Activated naive CD4-positive, alpha-beta T cell treated with anti-CD3 and anti-CD28 coated beads, Interleukin-2, amount 50 U/mL, for 72 hours (primary cell): ENCODE data around the gene ZNF518B. TPM values are rescaled to one million over a fixed set of nuclear protein-coding genes. Genes with fewer than 3 reads are reported as not detected.
"Not testable (repeated sequence)": the region's sequence is repeated elsewhere in the genome, so short reads cannot be mapped to it uniquely, and the experiment has no call there.

Experiments used
- ATAC-seq, 2 donors: fragments of 150-1000 bp; cut with Tn5 transposase; 2 replicates each; pipeline ENCODE4 v1.10.0; 2021; ENCODE audit warnings: mild to moderate bottlenecking in 2 of 2, moderate library complexity in 2 of 2
- DNase-seq, 2 donors: peaks; one replicate each; pipeline ENCODE4 v3.0.0; 2021 to 2022; ENCODE audit warnings: low spot score in 2 of 2
- H3K27ac Mint-ChIP-seq, 2 donors: one replicate each; pipeline ENCODE4 v1.8.0; 2022; ENCODE audit warnings: mild to moderate bottlenecking in 2 of 2, mixed read lengths in 2 of 2
- H3K36me3 Mint-ChIP-seq, 2 donors: one replicate each; pipeline ENCODE4 v1.8.0; 2022; ENCODE audit warnings: mixed read lengths in 2 of 2
- H3K9me3 Mint-ChIP-seq, 2 donors: one replicate each; pipeline ENCODE4 v1.8.0; 2022; ENCODE audit warnings: mixed read lengths in 2 of 2
- total RNA-seq, 2 donors: library from RNA; stranded (reverse); gene quantifications; one replicate each; pipeline ENCODE4 v1.2.3, GENCODE V29; 2022

Gene ZNF518B
- total RNA-seq, 2 donors from 2014 or later, result 18.4 to 18.8 TPM

DNA sequence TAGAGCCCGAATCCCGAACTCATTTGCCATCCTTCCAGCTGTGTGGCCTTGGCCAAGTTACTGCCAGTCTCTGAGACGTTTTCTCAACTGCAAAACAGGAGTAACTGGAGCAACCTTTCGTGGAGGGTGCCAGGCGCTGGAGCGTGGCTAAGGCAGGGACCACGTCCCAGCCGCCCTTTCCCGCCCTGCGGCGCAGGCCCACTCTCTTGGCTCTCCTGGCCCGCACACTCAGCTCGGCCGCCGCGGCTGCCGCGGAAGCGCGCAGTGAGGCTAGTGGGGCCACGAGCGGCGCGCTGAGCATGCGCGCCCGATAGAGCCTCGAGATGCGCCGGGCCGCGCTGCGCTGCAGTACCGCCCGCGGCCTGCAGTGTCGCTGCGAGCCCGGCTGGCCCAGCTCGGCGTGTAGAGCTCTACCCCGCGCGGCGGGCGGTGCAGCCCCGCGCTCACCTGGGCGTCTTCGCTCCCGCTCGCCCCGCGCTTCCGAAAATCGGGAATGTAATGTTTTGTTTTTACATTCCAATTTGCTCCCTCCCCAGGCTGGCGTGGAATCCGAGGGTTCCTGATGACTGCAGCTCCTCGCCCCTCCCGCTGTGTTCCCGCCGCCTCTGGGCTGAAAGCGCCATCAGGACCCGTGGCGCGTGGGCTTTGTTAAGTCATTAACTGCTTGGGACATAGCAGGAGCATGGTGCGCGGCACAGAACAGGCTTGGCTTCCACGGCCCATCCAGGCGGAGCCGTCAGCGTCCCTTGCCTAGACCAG, 4.0 kb upstream of the ZNF518B start:
- peak overlapping the region in 1 of 2 donors; percentile 31 for H3K27ac Mint-ChIP-seq
- DNase-seq (peak; percentile 80 to 85), ATAC-seq (peak; percentile 77 to 81)
- H3K36me3 Mint-ChIP-seq, result peaks cover 15 to 16% of the 10 kb centered on the region in 2 donors
- H3K9me3 Mint-ChIP-seq, result peaks cover 0 to 4% of the 10 kb centered on the region in 2 donors

GRCh38 chr4:10460313-10461047, 3.3 kb upstream of the ZNF518B start:
- DNase-seq (peak; percentile 28 to 61), ATAC-seq (peak; percentile 56 to 61)
- Mint-ChIP-seq H3K36me3 (peaks cover 17 to 19% of the 10 kb centered on the region in 2 donors), H3K9me3 (peaks cover 0 to 4% of the 10 kb centered on the region in 2 donors), H3K27ac (peak overlapping the region in 1 of 2 donors; percentile 31)

- peaks cover 3 to 7% of the 10 kb centered on the region in 2 donors for H3K9me3 Mint-ChIP-seq
- no peak for DNase-seq
- no peak overlapping the region for H3K27ac Mint-ChIP-seq
- ATAC-seq, result no peak
- H3K36me3 Mint-ChIP-seq, result peaks cover 28 to 30% of the 10 kb centered on the region in 2 donors
Observed at GRCh38 chr4:10459305-10459704, 2.1 kb upstream of the ZNF518B start.

DNA sequence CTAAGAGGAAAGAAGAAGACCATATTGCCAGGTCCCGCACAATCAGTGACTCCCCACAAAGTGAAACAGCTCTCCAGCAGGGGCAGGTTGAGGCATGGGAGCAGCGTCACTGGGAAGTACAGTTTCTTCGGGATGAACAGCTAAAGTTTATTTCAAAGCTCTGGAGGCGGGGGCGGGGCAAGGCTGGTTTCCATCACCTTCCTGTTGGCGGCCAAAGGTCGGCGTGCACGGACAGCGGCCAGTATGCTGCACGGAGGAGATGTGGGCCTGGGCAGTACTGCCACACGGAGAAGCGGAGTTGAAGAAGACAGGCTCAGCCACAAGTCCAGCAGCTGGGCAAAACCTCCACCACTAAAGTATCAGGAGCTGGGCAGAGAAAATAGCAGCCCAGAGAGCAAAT, 951 bp upstream of the ZNF518B start:
- Mint-ChIP-seq H3K9me3 (peaks cover 3 to 7% of the 10 kb centered on the region in 2 donors), H3K27ac (no peak overlapping the region), H3K36me3 (peaks cover 36 to 41% of the 10 kb centered on the region in 2 donors)
- DNase-seq, result no peak
- ATAC-seq, result no peak

DNA sequence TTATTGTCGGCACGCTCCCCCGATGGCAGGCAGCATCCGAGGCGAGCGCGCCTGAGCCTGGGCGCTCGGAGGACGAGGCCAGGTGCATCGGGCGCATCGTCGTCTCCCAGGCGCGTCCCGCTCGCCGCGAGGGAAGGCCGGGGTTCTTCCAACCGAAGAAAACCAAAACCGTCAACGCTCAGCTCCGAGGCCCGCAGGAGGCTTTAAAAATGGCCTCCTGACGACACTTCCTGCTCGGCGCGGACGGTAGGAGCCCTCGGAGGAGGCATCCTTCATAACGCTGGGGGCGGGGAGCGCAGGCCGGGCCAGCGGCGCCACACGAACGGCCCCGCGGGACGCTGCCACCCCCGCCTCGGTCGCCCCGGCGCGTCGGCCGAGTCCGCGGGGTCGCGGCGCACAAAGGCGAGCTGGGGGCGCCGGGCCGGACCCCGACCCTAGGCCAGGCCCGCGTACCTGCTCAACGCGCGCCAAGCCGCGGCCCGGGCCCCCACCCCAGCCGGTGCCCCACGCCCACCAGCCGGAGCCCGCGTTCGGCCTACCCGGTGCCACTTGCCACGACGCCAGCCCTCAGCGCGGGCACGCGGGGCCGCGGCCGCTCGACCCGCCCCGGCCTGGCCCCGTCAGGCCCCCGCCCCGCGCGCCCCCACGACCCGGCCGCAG, 501 bp downstream of the ZNF518B start:
- H3K9me3 Mint-ChIP-seq, result peaks cover 3 to 13% of the 10 kb centered on the region in 2 donors
- peaks cover 40 to 44% of the 10 kb centered on the region in 2 donors for H3K36me3 Mint-ChIP-seq
- ATAC-seq (peak; percentile 63 to 67), DNase-seq (peak; percentile 61 to 68)
- peak overlapping the region in 1 of 2 donors; percentile 90 for H3K27ac Mint-ChIP-seq

DNA sequence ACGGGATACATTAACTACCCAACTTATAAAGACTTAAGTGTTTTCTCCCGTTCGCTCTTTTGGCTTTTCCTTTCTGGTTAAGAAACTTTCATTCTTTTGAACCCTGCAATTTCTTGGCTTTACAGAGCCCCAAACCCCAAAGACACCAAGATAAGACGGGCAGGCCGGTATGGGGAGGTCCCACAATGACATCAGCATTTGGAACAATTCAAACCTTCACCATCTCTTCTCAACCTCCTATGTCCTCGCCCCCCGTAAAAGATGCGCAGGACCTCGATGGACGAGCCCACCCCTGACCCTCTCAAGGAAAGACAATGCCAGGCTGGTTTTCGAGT, 999 bp downstream of the ZNF518B start:
- H3K36me3 Mint-ChIP-seq, result peaks cover 41 to 47% of the 10 kb centered on the region in 2 donors
- ATAC-seq (no peak), DNase-seq (peak in 1 of 2 donors; percentile 5)
- peaks cover 3 to 13% of the 10 kb centered on the region in 2 donors for H3K9me3 Mint-ChIP-seq
- H3K27ac Mint-ChIP-seq, result peak overlapping the region; percentile 84 to 90

GRCh38 chr4:10455133-10455532, 2.1 kb downstream of the ZNF518B start:
- Mint-ChIP-seq H3K36me3 (peaks cover 52 to 58% of the 10 kb centered on the region in 2 donors), H3K27ac (no peak overlapping the region), H3K9me3 (peaks cover 3 to 13% of the 10 kb centered on the region in 2 donors)
- ATAC-seq, result no peak
- DNase-seq, result no peak

DNA sequence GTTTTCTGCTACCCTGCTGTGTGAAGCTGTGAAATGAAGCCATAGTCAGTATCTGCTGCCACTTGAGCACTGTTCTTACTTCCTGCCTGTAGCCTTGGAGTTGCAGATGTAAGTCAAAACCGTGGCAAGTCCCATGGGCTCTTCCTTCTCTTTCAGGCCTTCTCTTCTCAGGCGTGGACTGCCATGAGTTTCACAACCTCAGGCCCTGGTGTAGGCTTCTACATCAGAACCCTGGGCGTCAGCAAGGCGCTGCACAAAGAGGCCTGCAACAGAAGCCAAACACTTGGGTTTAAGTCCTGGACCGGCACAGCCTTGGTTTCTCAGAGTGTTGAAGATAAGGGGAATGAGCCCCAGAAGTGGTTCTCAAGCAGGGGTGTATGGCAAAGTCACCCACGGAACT, 2.5 kb downstream of the ZNF518B start:
- Mint-ChIP-seq H3K27ac (no peak overlapping the region), H3K36me3 (peaks cover 56 to 62% of the 10 kb centered on the region in 2 donors), H3K9me3 (peaks cover 7 to 14% of the 10 kb centered on the region in 2 donors)
- ATAC-seq (no peak), DNase-seq (no peak)

DNA sequence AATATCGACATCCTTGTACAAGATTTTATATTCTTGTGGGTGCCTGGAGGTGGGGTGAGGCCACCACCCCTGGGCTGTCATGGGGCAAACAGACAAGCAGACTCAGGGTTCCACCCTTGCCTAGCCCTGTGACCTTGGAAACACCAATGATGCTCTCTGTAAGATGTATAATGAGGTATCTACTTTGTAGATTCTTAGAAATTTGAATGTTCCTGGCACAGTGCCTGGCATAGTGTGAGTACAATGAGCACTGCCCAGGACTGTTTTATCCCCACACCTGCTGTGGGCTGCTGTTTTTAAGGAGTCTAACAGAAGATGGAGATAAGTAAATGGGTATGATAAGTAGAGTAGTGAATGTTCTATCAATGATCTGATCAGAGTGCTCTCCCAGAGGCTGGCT, 3.1 kb downstream of the ZNF518B start:
- Mint-ChIP-seq H3K36me3 (peaks cover 62 to 68% of the 10 kb centered on the region in 2 donors), H3K27ac (no peak overlapping the region), H3K9me3 (peaks cover 12 to 18% of the 10 kb centered on the region in 2 donors)
- DNase-seq (no peak), ATAC-seq (no peak)

DNA sequence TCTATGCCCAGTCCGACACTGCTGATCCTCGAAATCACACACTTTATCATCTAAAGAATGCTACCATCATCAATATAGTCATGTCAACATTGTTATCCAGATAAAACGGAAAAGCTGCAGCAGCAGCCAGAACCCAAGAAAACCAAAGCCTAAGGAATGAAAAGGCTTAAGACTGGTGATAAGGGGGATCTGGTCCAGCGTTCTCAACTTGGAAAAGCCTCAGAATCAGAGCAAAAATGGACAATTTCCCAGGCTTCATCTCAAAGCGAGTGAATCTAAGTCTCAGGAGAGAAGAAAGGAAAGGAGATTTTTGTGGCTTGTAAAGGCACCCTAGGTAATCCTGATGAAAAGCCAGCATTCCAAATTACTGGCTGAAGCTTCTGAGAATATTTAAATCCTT, 8.2 kb downstream of the ZNF518B start:
- Mint-ChIP-seq H3K27ac (no peak overlapping the region), H3K36me3 (peaks cover 90 to 96% of the 10 kb centered on the region in 2 donors), H3K9me3 (peaks cover 36 to 43% of the 10 kb centered on the region in 2 donors)
- no peak for ATAC-seq
- no peak for DNase-seq

GRCh38 chr4:10442976-10443375, 14.2 kb downstream of the ZNF518B start:
- DNase-seq, result no peak
- Mint-ChIP-seq H3K9me3 (peaks cover 49 to 56% of the 10 kb centered on the region in 2 donors), H3K36me3 (peaks cover 76 to 77% of the 10 kb centered on the region in 2 donors), H3K27ac (no peak overlapping the region)
- ATAC-seq, result no peak

DNA sequence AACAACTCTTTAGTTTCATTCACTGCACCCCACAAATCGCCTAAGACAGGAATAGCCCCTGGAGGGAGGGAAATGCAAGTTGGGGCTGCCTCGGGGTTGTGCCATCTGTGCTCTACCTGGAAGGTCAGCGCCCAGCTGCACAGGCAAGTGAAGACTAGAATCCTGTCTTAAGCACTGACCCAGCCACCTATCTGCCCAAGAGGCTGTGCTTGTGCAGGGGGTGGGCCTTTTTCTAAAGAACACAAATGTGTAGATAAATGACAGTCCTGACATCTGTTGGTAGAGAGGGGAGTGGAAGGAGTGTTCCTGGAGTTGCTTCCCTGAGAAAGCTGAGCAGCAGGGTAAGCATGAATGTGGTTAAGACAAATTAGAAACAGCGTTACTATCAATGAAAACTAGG, 15.7 kb downstream of the ZNF518B start:
- no peak for DNase-seq
- Mint-ChIP-seq H3K9me3 (peaks cover 38 to 49% of the 10 kb centered on the region in 2 donors), H3K36me3 (peaks cover 64 to 65% of the 10 kb centered on the region in 2 donors), H3K27ac (no peak overlapping the region)
- no peak for ATAC-seq

DNA sequence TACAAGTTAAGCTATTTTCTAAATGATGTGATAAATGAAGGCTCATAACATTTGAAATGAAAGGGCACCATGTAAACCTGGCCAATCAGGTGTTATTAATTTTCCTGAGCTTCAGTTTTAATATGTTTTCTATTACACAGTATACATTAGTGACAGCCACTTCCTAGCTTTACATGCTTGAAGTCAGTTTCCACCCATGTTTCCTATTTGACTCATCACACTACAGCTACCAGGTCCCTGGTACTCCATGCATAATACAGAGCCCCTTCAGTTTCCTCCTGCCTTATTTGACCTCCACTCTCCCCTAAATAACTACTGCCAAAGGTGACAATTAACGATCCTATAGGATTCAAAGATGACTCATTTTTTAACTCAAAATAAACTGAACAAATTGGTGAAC, 18.3 kb downstream of the ZNF518B start:
- H3K36me3 Mint-ChIP-seq, result peaks cover 38 to 39% of the 10 kb centered on the region in 2 donors
- no peak overlapping the region for H3K27ac Mint-ChIP-seq
- ATAC-seq (peak in 1 of 2 donors; percentile 32), DNase-seq (no peak)
- peaks cover 24 to 31% of the 10 kb centered on the region in 2 donors for H3K9me3 Mint-ChIP-seq

DNA sequence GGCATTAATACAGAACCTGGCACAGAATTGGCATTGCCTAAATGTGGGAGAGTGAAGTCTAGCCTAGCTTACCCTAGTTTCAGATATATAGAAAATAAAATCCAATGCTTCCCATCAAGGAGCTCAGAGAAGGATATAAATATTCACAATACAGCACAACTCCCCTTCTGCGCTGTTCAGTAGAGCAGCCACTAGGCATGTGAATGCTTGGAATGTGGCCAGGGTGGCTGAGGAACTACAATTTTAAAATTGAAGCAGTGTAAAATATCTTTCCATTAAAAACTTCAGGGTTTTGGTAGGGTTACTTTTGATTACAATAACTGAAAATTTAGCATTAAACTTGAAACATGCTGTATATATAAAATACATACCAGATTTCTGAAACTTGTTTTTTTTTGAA, 19.5 kb downstream of the ZNF518B start:
- ATAC-seq (no peak), DNase-seq (no peak)
- peaks cover 15 to 19% of the 10 kb centered on the region in 2 donors for H3K9me3 Mint-ChIP-seq
- H3K27ac Mint-ChIP-seq, result no peak overlapping the region
- H3K36me3 Mint-ChIP-seq, result peaks cover 27% of the 10 kb centered on the region in 2 donors

DNA sequence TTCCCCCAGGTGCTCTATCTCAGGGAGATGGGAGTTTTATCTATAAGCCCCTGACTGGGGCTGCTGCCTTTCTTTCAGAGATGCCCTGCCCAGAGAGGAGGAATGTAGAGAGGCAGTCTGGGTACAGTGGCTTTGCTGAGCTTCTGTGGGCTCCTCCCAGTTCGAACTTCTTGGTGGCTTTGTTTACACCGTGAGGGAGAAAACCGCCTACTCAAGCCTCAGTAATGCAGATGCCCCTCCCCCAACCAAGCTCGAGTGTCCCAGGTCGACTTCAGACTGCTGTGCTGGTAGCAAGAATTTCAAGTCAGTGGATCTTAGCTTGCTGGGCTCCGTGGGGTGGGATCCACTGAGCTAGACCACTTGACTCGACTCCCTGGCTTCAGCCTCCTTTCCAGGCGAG, 29.5 kb downstream of the ZNF518B start:
- H3K9me3 Mint-ChIP-seq, result peaks cover 22 to 26% of the 10 kb centered on the region in 2 donors
- not testable (repeated sequence) for DNase-seq, H3K27ac Mint-ChIP-seq, ATAC-seq
- peaks cover 20 to 33% of the 10 kb centered on the region in 2 donors for H3K36me3 Mint-ChIP-seq

DNA sequence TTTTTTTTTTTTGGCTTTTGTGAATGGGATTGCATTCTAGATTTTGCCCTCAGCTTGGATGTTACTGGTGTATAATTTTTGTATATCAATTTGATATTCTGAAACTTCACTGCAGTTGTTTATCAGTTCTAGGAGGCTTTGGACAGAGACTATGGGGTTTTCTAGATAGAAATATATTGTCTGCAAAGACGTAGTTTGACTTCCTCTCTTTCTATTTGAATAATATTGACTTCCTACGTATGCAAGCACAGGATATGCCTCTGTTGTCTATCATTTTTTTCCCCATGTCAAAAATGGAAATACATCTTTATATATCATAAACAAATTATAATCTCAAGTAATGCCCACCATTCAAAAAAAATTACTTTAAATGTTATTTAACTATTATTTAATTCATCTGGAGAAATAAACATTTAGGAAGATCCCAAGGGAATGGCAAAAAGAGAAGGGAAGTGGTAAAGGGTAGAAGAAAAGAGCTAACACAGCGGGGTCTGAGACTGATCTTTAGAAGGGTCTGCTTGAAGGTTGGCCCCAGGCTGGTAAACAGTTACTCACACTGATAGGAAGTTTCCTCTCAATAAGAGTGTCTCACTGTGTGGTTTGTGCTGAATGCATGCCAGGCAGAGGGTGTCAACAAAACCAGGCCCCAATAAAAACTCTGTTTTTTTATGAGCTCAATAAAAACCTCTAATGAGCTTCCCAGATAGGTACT, 35.7 kb downstream of the ZNF518B start:
- Mint-ChIP-seq H3K36me3 (peaks cover 11 to 21% of the 10 kb centered on the region in 2 donors), H3K27ac (no peak overlapping the region), H3K9me3 (peaks cover 13 to 28% of the 10 kb centered on the region in 2 donors)
- no peak for ATAC-seq
- DNase-seq, result no peak
